HepG2 (cell line): ENCODE data around the gene SAMM50. TPM values are rescaled to one million over a fixed set of nuclear protein-coding genes. Genes with fewer than 3 reads are reported as not detected.

ENCODE experiments used
- ATAC-seq: fragments of 200-7000 bp; cut with Tn5 transposase; 3 replicates; pipeline ENCODE4 v1.9.1; 2020; ENCODE audit warnings: mild to moderate bottlenecking, moderate library complexity
- BruUV-seq: library from RNA; stranded (reverse); fragments of 400-500 nt; replicated peaks from 2 replicates; lab custom pipeline; 2021; lab: Mats Ljungman, UMichigan
- CTCF ChIA-PET: fragments of 300-600 bp; formaldehyde crosslinking; extraction: SDS; loops from one replicate; lab custom pipeline; 2021; ENCODE audit warnings: low total read pairs, inconsistent platforms, low intra/inter-chr PET ratio; lab: Yijun Ruan, JAX
- POLR2A ChIA-PET: fragments of 350-600 bp; sonication (Branson Sonifier 250); formaldehyde crosslinking; loops from one replicate; lab custom pipeline; 2020; ENCODE audit warnings: antibody characterized with exemption, inconsistent platforms; lab: Yijun Ruan, JAX
- DNase-seq: peaks from one replicate; pipeline ENCODE4 v3.0.0-alpha.2; 2015; ENCODE audit warnings: low spot score
- FAIRE-seq: peaks from 3 replicates; lab custom pipeline; 2011; peaks lifted over from hg19 to GRCh38; lab: Jason Lieb, UNC
- H2AFZ ChIP-seq: one replicate; pipeline ENCODE4 v1.6.1; 2011; ENCODE audit warnings: low read length, inconsistent platforms
- H3K27ac ChIP-seq: fragments of 300-600 bp; 3 replicates; pipeline ENCODE4 v1.8.0; 2011; ENCODE audit warnings: mixed run types, mild to moderate bottlenecking, mixed read lengths, low read length, inconsistent platforms; ENCODE audit not compliant: insufficient read depth; ENCODE audit errors: extremely low read length
- H3K27me3 ChIP-seq, 2 experiments: fragments of 200-600 bp in 1 of 2; 2 replicates in 1 of 2; 3 replicates in 1 of 2; pipeline versions ENCODE4 v1.6.0 to v1.8.0; 2011; ENCODE audit warnings: low read length in 2 of 2, mild to moderate bottlenecking in 2 of 2, moderate library complexity in 2 of 2, inconsistent platforms in 1 of 2; ENCODE audit not compliant: insufficient read depth in 2 of 2, control insufficient read depth in 1 of 2
- H3K36me3 ChIP-seq, 2 experiments: fragments of 200-600 bp in 1 of 2; replicated peaks in 1 of 2; 2 replicates in 1 of 2; 3 replicates in 1 of 2; pipeline versions ENCODE4 v1.5.1 to v1.8.0; 2011; ENCODE audit warnings: low read length in 2 of 2, inconsistent platforms in 1 of 2; ENCODE audit not compliant: insufficient read depth in 2 of 2, control insufficient read depth in 1 of 2
- H3K4me1 ChIP-seq: 2 replicates; pipeline ENCODE4 v1.5.1; 2012; ENCODE audit warnings: low read length, inconsistent platforms; ENCODE audit not compliant: insufficient read depth
- H3K4me2 ChIP-seq: 2 replicates; pipeline ENCODE4 v1.6.0; 2011; ENCODE audit warnings: low read depth, low read length, inconsistent platforms
- H3K4me3 ChIP-seq, 3 experiments: fragments of 200-600 bp in 1 of 3; sonication (generic), shearing (Covaris generic) in 1 of 3; replicated peaks in 1 of 3; 2 replicates each; pipeline ENCODE4 v1.5.1; 2011 to 2016; ENCODE audit warnings: low read length in 3 of 3, inconsistent platforms in 2 of 3, low read depth in 2 of 3, mild to moderate bottlenecking in 2 of 3, control low read depth in 1 of 3, mixed read lengths in 1 of 3; ENCODE audit not compliant: insufficient read depth in 1 of 3
- H3K79me2 ChIP-seq: one replicate; pipeline ENCODE4 v1.6.1; 2011; ENCODE audit warnings: low read length, inconsistent platforms; ENCODE audit not compliant: insufficient read depth
- H3K9ac ChIP-seq: 2 replicates; pipeline ENCODE4 v1.6.0; 2011; ENCODE audit warnings: mild to moderate bottlenecking, low read depth, low read length, inconsistent platforms; ENCODE audit not compliant: insufficient read depth
- H3K9me3 ChIP-seq: 2 replicates; pipeline ENCODE4 v1.5.1; 2012; ENCODE audit warnings: mild to moderate bottlenecking, low read length
- H4K20me1 ChIP-seq: 2 replicates; pipeline ENCODE4 v1.6.0; 2011; ENCODE audit warnings: inconsistent platforms, mild to moderate bottlenecking, low read length, moderate library complexity; ENCODE audit not compliant: insufficient read depth
- DNMT3B ChIP-seq: conservative IDR thresholded peaks from 2 replicates; pipeline ENCODE4 v1.6.1; 2016; ENCODE audit warnings: missing biosample characterization, control low read depth
- DZIP1 ChIP-seq: sonication (generic); formaldehyde crosslinking; IDR thresholded peaks from 2 replicates; pipeline ENCODE4 v1.5.0; 2020; ENCODE audit warnings: mild to moderate bottlenecking, missing genetic modification reagents
- LRRFIP1 ChIP-seq: sonication (generic); formaldehyde crosslinking; conservative IDR thresholded peaks from 2 replicates; pipeline ENCODE4 v1.4.0; 2020; ENCODE audit warnings: missing genetic modification reagents
- PHB2 ChIP-seq: fragments of 450-650 bp; IDR thresholded peaks from 2 replicates; pipeline ENCODE4 v1.6.1; 2018; ENCODE audit not compliant: partially characterized antibody
- ZBED4 ChIP-seq: sonication (generic); formaldehyde crosslinking; IDR thresholded peaks from 2 replicates; pipeline ENCODE4 v1.4.0; 2020; ENCODE audit warnings: missing genetic modification reagents, borderline replicate concordance
- ZFX ChIP-seq: sonication (generic); formaldehyde crosslinking; IDR thresholded peaks from 2 replicates; pipeline ENCODE4 v1.4.0; 2020; ENCODE audit warnings: mild to moderate bottlenecking, low read depth, missing genetic modification reagents, moderate library complexity
- ZNF205 ChIP-seq: IDR thresholded peaks from 2 replicates; pipeline ENCODE4 v1.6.1; 2018; ENCODE audit warnings: missing biosample characterization, missing genetic modification reagents
- ZNF580 ChIP-seq: IDR thresholded peaks from 2 replicates; pipeline ENCODE4 v1.6.1; 2016; ENCODE audit warnings: low read depth, borderline replicate concordance
- ZNF598 ChIP-seq: sonication (generic); formaldehyde crosslinking; IDR thresholded peaks from 2 replicates; pipeline ENCODE4 v1.5.1; 2020; ENCODE audit warnings: mild to moderate bottlenecking, missing genetic modification reagents, borderline replicate concordance
- ZNF652 ChIP-seq: IDR thresholded peaks from 2 replicates; pipeline ENCODE4 v1.6.1; 2016; ENCODE audit warnings: low read depth, borderline replicate concordance
- ZNF770 ChIP-seq: sonication (generic); formaldehyde crosslinking; IDR thresholded peaks from 2 replicates; pipeline ENCODE4 v1.5.0; 2020; ENCODE audit warnings: mild to moderate bottlenecking, missing genetic modification reagents
- ZNF781 ChIP-seq: sonication (generic); formaldehyde crosslinking; IDR thresholded peaks from 2 replicates; pipeline ENCODE4 v1.5.1; 2020; ENCODE audit warnings: borderline replicate concordance, mild to moderate bottlenecking, missing genetic modification reagents; ENCODE audit errors: not compliant biosample characterization
- WGBS: methylation state at CpG from one replicate; pipeline ENCODE4 v1.1.6; 2017; ENCODE audit warnings: low lambda C conversion rate; 5-methylcytosine and 5-hydroxymethylcytosine counted together
- in situ Hi-C: cut with HindIII; loops from 2 replicates; pipeline ENCODE4 v1.10.0; 2017; ENCODE audit warnings: low pct_unique_long_range_greater_than_20kb; ENCODE audit not compliant: extremely low pct_ligation_motif_present
- intact Hi-C: fragments of 100-400 bp; cut with micrococcal nuclease; formaldehyde crosslinking; loops from one replicate; pipeline ENCODE4 v1.10.0; 2022; ENCODE audit not compliant: unreplicated experiment
- polyA plus RNA-seq, 8 experiments: library from polyadenylated mRNA; depleted of rRNA in 3 of 8; stranded (reverse) in 7 of 8; unstranded in 1 of 8; fragments of >200 nt; fragmentation: Illumina TruSeq in 4 of 8; extraction: Trizol in 4 of 8; gene quantifications; 2 replicates each; pipeline versions ENCODE4 v1.2.1 to v1.2.3, GENCODE V29; 2011 to 2016; ENCODE audit warnings: low read depth in 4 of 8, missing spikeins in 1 of 8, mixed read lengths in 1 of 8; ENCODE audit not compliant: insufficient read depth in 1 of 8
- total RNA-seq, 5 experiments: library from RNA; depleted of rRNA; stranded (reverse); fragments of >200 nt; fragmentation: Illumina TruSeq; extraction: Trizol; gene quantifications; 2 replicates each; pipeline ENCODE4 v1.2.3, GENCODE V29; 2016; ENCODE audit warnings: low read depth in 1 of 5

SAMM50 gene
- total and polyA plus RNA-seq, 2 of the 13 experiments (the other 11 are each of a cell fraction or from before 2014, with no cell fraction given): 34.7 to 63.4 TPM

GRCh38 chr22:43911351-43911750, 43.9 kb upstream of the SAMM50 start:
- DNase-seq: no peak
- intact Hi-C loops: no loop called here
- Histone ChIP-seq H3K4me3 (no peak overlapping the region), H3K4me2 (no peak overlapping the region), H3K27me3 (peaks cover 2 to 14% of the 10 kb centered on the region in 2 experiments; a peak in 3 of 5 replicates), H3K27ac (no peak overlapping the region), H3K4me1 (peaks cover 11% of the 10 kb centered on the region; the same call in 1 of the 2 replicates), H2AFZ (no peak overlapping the region), H3K79me2 (no peaks in the 10 kb centered on the region), H3K36me3 (no peaks in the 10 kb centered on the region), H4K20me1 (no peaks in the 10 kb centered on the region), H3K9ac (no peak overlapping the region), H3K9me3 (no peaks in the 10 kb centered on the region)
- ChIA-PET CTCF (no interaction called here), POLR2A (no interaction called here)
- BruUV-seq: no TSS peak
- ATAC-seq: no peak
- FAIRE-seq: no peak
- in situ Hi-C loops: no loop called here
- 3% methylated on average over 4 of the region's 4 CpGs for WGBS
- no peak for TF ChIP-seq ZNF781 (CRISPR knock-in tag)
- TF ChIP-seq ZNF770 (CRISPR knock-in tag): no peak
- no peak for TF ChIP-seq ZNF652 (CRISPR knock-in tag)
- no peak for TF ChIP-seq ZNF598
- no peak for TF ChIP-seq ZNF580 (CRISPR knock-in tag)
- TF ChIP-seq DNMT3B (CRISPR knock-in tag): no peak
- TF ChIP-seq DZIP1 (CRISPR knock-in tag): no peak
- no peak for TF ChIP-seq ZFX (CRISPR knock-in tag)
- TF ChIP-seq PHB2: no peak
- TF ChIP-seq ZNF205 (CRISPR knock-in tag): no peak
- TF ChIP-seq ZBED4 (CRISPR knock-in tag): no peak
- no peak for TF ChIP-seq LRRFIP1 (CRISPR knock-in tag)
